ENCODE data around the gene CAMK1D. TPM values are rescaled to one million over a fixed set of nuclear protein-coding genes. Genes with fewer than 3 reads are reported as not detected.

Gene CAMK1D
- total RNA-seq, 1 experiment from 2014 or later, result 0.10 TPM

DNA sequence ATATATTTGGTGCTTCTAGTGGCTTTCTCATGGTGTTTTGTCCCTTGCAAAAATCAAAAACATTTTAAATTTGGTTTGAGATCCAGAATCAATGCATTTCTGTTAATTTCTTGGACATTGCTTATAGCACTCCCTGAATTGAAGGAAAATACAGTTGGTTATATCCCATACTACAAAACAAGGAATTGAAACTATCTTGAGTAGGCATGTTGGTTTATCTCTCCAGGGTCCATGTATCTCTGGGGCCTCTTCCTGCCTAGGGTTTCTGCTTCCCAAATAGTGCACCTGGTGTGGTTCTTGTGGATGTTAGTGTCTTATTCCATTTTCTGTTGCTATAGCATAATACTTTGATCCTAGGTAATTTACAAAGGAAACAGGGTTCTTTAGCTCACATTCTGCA, 212.4 kb downstream of the CAMK1D start:
- DNase-seq (ENCODE audit: low spot score), result no peak
- in situ Hi-C loops (cut with HindIII; ENCODE audit: low sequenced_read_pairs), result no loop called here

GRCh38 chr10:12563489-12563888, 214.1 kb downstream of the CAMK1D start:
- no peak for DNase-seq (ENCODE audit: low spot score)
- in situ Hi-C loops (cut with HindIII; ENCODE audit: low sequenced_read_pairs), result no loop called here

- DNase-seq (ENCODE audit: low spot score), result no peak
- in situ Hi-C loops (cut with HindIII; ENCODE audit: low sequenced_read_pairs), result no loop called here
These were observed 214.8 kb downstream of the CAMK1D start for GRCh38 chr10:12564173-12564572.

- DNase-seq (ENCODE audit: low spot score), result no peak
- in situ Hi-C loops (cut with HindIII; ENCODE audit: low sequenced_read_pairs), result no loop called here
These were observed 217.1 kb downstream of the CAMK1D start for GRCh38 chr10:12566161-12567115.

GRCh38 chr10:12568391-12569009, 219.2 kb downstream of the CAMK1D start:
- in situ Hi-C loops (cut with HindIII; ENCODE audit: low sequenced_read_pairs), result no loop called here
- DNase-seq (ENCODE audit: low spot score), result no peak

DNA sequence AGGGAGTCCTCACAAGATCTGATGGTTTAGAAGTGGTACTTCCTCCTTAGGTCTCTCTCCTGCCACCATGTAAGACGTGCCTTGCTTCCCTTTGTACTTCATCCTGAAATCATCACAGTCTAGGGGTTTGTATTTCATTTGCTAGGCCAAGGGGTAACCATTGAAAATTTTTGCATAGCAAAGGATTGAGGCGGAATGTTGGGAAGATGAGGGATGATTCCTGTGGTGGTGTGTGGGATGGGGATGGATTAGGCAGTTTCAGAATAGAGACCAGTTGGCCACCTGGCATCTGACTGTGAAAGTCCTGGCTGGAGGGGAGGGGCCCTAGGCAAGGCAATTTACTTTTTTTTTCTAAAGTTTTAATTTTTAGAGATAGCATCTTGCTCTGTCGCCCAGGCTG, 222.9 kb downstream of the CAMK1D start:
- in situ Hi-C loops (cut with HindIII; ENCODE audit: low sequenced_read_pairs), result no loop called here
- DNase-seq (ENCODE audit: low spot score), result no peak

DNA sequence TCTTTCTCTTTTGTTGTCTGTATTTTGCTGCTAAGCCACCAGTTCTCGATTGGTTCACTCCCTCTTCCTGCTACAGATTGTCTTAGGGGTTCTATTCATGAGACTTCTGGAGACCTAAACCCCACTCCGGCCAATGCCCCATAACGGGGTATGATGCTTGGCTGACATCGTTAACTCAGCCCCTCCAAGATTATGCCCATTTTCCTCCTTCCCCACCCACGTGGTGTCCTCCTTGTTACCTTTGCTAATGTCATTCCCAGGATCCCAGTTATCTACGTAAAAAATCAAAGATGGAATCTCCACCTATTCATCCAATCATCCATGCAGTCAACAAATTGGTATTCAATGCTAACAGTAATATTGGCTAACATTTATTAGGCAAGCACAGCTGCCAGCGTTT, 228.3 kb downstream of the CAMK1D start:
- in situ Hi-C loops (cut with HindIII; ENCODE audit: low sequenced_read_pairs), result no loop called here

DNA sequence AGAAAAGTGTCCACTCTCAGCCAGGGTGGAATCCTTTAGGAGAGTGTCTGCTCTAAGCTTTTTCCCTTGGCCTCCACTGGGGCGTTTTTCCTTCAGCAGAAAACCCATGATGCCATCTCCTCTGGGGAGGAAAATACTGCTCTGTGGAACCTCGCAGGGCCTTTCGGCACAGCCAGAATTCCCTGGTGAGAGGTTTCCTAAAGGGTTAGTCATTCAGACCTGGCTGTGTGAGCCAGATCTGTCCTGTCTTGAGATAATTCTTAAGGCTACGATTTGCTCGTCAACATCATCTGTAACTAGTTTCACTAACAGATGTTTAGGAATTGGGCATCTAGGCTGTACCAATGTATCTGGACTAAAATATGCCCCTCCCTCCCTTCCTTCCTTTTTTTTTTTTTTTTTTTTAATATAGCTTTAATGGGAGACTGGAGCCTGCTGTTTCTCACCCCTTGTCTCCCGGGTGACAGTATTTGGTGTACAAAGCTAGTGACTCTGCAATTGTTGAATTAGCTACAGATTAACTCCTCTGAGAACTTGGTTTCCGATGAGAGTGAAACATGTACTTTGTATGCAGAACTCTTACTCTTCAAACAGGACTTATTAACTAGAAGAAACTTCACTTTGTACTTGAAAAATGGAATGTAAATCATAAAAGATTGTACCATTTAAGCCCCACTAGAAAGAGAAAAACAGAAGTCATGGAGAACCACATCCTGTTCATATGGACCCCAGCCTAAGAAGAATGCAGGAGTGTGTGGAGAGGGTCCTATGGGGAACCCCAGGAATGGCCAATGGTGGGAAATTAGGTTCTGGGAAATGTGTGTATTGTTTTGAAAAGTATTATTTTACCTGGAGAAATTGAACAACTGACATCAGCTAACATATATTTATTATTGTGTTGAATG, 230.9 kb downstream of the CAMK1D start:
- in situ Hi-C loops (cut with HindIII; ENCODE audit: low sequenced_read_pairs), result no loop called here
- DNase-seq (ENCODE audit: low spot score), result no peak

More for the DNA sequence above, 228.3 kb downstream of the CAMK1D start:
- no peak for DNase-seq (ENCODE audit: low spot score)

- in situ Hi-C loops (cut with HindIII; ENCODE audit: low sequenced_read_pairs), result no loop called here
- DNase-seq (ENCODE audit: low spot score), result no peak
These were observed 234.7 kb downstream of the CAMK1D start for GRCh38 chr10:12583891-12584595.

DNA sequence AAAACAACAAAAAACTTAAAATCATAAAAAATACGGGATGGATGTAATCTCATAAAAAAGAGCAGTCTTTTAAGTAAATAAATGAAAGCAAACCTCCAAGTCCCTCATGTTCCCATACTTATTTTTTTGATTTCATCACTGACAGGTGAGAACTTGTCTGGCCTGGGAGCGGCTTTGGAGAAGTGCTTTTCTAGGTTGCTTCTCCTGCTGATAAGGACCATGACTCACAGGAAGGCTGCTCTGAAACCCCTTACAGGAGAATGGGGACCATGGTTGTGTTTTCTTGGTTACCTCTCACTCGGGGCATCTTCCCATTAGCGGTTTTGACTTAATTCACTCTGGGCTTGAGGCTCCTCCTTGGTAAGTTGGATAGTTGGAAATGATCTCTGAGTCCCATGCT, 237.4 kb downstream of the CAMK1D start:
- in situ Hi-C loops (cut with HindIII; ENCODE audit: low sequenced_read_pairs), result no loop called here
- DNase-seq (ENCODE audit: low spot score), result no peak

DNA sequence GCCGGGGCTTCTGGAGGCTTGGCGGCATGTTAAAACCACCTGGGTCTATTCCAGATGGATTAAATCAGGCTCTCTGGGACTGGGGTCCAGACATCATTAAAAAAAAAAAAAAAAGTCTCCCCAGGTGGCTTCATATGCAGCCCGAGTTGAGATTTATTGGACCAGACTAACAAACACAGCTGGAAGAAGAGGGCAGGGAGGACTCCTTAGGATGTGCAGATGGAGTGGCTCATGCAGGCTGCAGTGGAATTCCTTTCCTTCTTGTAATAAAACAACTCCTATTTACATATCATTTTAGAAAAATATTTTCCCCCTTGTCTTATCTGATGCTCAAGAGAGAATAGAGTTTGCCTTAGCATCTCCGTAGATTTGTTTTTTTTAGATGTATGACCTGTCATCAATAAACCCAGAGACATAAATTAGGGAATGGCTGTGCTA, 238.1 kb downstream of the CAMK1D start:
- DNase-seq (ENCODE audit: low spot score), result no peak
- in situ Hi-C loops (cut with HindIII; ENCODE audit: low sequenced_read_pairs), result no loop called here

GRCh38 chr10:12588091-12588860, 238.9 kb downstream of the CAMK1D start:
- no peak for DNase-seq (ENCODE audit: low spot score)
- in situ Hi-C loops (cut with HindIII; ENCODE audit: low sequenced_read_pairs), result no loop called here

- DNase-seq (ENCODE audit: low spot score), result peak; percentile 63
- in situ Hi-C loops (cut with HindIII; ENCODE audit: low sequenced_read_pairs), result no loop called here
These were observed 239.9 kb downstream of the CAMK1D start for GRCh38 chr10:12589291-12589690.

- peak; percentile 66 for DNase-seq (ENCODE audit: low spot score)
- in situ Hi-C loops (cut with HindIII; ENCODE audit: low sequenced_read_pairs), result no loop called here
These were observed 240.4 kb downstream of the CAMK1D start for GRCh38 chr10:12589791-12590190.

- DNase-seq (ENCODE audit: low spot score), result no peak
- in situ Hi-C loops (cut with HindIII; ENCODE audit: low sequenced_read_pairs), result no loop called here
These were observed 241.6 kb downstream of the CAMK1D start for GRCh38 chr10:12590675-12591659.

- no peak for DNase-seq (ENCODE audit: low spot score)
- in situ Hi-C loops (cut with HindIII; ENCODE audit: low sequenced_read_pairs), result no loop called here
These were observed 243.6 kb downstream of the CAMK1D start for GRCh38 chr10:12592967-12593366.

DNA sequence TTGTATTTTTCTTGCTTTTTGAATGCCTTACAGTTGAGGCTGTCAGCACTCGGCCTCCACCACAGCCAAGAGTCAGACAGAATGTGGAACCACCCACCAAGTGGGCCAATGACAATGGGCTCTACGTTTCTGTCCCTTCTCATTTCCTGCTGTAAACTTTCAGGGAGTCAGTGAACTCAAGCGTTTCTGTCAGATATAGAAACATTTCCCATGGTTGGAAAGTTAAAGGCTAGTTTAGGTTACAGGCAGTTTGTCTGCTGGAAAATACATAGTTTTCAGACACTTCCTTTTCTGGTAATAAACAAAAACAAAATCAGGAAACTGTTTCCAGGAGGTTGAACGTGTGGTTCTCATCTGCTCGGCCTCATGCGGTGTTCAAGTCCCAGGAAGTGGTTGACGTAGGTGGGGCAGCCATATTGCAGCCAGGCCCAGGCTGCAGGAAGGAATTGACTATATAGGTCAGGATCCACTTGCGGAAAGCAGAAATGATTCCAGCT, 245.1 kb downstream of the CAMK1D start:
- DNase-seq (ENCODE audit: low spot score), result no peak
- in situ Hi-C loops (cut with HindIII; ENCODE audit: low sequenced_read_pairs), result no loop called here
